Measurements from ENCODE around the gene TSPAN4. TPM values are rescaled to one million over a fixed set of nuclear protein-coding genes. Genes with fewer than 3 reads are reported as not detected.

The TSPAN4 gene
- total and polyA plus RNA-seq, 2 of the 13 experiments (the other 11 are each of a cell fraction or from before 2014, with no cell fraction given), result 31.7 to 68.3 TPM

GRCh38 chr11:818396-819128 is 24.1 kb upstream of the TSPAN4 start, which contains the start of gene PNPLA2 (continued):
- TF ChIP-seq ZNF256 (CRISPR knock-in tag; conservative IDR thresholded peaks at IDR 0.05), result 0 out of 2 replicates have a peak, but pooled peaks have one; percentile 16
- TF ChIP-seq, protein P1, sequence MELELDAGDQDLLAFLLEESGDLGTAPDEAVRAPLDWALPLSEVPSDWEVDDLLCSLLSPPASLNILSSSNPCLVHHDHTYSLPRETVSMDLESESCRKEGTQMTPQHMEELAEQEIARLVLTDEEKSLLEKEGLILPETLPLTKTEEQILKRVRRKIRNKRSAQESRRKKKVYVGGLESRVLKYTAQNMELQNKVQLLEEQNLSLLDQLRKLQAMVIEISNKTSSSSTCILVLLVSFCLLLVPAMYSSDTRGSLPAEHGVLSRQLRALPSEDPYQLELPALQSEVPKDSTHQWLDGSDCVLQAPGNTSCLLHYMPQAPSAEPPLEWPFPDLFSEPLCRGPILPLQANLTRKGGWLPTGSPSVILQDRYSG (CRISPR knock-in tag; IDR thresholded peaks at IDR 0.05), result no peak
- 0 out of 2 replicates have a peak, but pooled peaks have one; percentile 14 for TF ChIP-seq KDM5B (CRISPR knock-in tag; IDR thresholded peaks at IDR 0.05; ENCODE audit: borderline replicate concordance)
- TF ChIP-seq ZNF788 (CRISPR knock-in tag; IDR thresholded peaks at IDR 0.05; ENCODE audit: borderline replicate concordance), result peak; percentile 60; the same call in 1 of the 2 replicates
- no peak for TF ChIP-seq ZNF552 (CRISPR knock-in tag; IDR thresholded peaks at IDR 0.05; ENCODE audit: borderline replicate concordance)
- peak; percentile 34; the same call in 1 of the 2 replicates for TF ChIP-seq ZNF280B (CRISPR knock-in tag; IDR thresholded peaks at IDR 0.05; ENCODE audit: borderline replicate concordance)
- TF ChIP-seq PHF5A (CRISPR knock-in tag; IDR thresholded peaks at IDR 0.05; ENCODE audit: low read depth, unreplicated experiment), result peak; percentile 7
- TF ChIP-seq HIC2 (CRISPR knock-in tag; IDR thresholded peaks at IDR 0.05; ENCODE audit: low read depth), result no peak
- TF ChIP-seq ZNF556 (CRISPR knock-in tag; IDR thresholded peaks at IDR 0.05; ENCODE audit: borderline replicate concordance), result no peak
- peak; percentile 18; the same call in 1 of the 2 replicates for TF ChIP-seq DRAP1 (CRISPR knock-in tag; IDR thresholded peaks at IDR 0.05)
- TF ChIP-seq ZNF646 (CRISPR knock-in tag; IDR thresholded peaks at IDR 0.05), result no peak
